Right cardiac atrium (tissue), 5 donors: ENCODE results near the gene PTPRN2. TPM values are rescaled to one million over a fixed set of nuclear protein-coding genes. Genes with fewer than 3 reads are reported as not detected.

Source experiments
- ATAC-seq, 2 donors: fragments of 200-7000 bp; cut with Tn5 transposase; one replicate each; pipeline versions ENCODE4 v1.8.0 to v1.9.1; 2020; ENCODE audit warnings: moderate library complexity in 2 of 2, mild to moderate bottlenecking in 1 of 2
- DNase-seq, 3 donors: peaks; one replicate each; pipeline ENCODE4 v3.0.0-alpha.2; 2020
- H3K27ac ChIP-seq: one replicate; pipeline ENCODE4 v1.5.1; 2013; ENCODE audit warnings: mild to moderate bottlenecking, low read length, control low read depth, moderate library complexity
- H3K27me3 ChIP-seq: one replicate; pipeline ENCODE4 v1.6.1; 2013; ENCODE audit not compliant: control insufficient read depth, insufficient read depth
- H3K4me1 ChIP-seq: one replicate; pipeline ENCODE4 v1.6.1; 2013; ENCODE audit warnings: low read length; ENCODE audit not compliant: control insufficient read depth, insufficient read depth
- H3K4me3 ChIP-seq: one replicate; pipeline ENCODE4 v1.5.1; 2013; ENCODE audit warnings: low read length, control low read depth
- H3K9me3 ChIP-seq: one replicate; pipeline ENCODE4 v1.6.1; 2013; ENCODE audit warnings: low read length; ENCODE audit not compliant: control insufficient read depth
- WGBS: extraction: QIAGEN DNeasy Blood & Tissue Kit; methylation state at CpG from one replicate; pipeline ENCODE4 v1.1.7; 2013; 5-methylcytosine and 5-hydroxymethylcytosine counted together
- intact Hi-C, 4 donors: fragments of 100-400 bp; cut with DNase I; formaldehyde crosslinking; loops; one replicate each; pipeline versions ENCODE4 v1.11.0 to v1.14.0; 2022 to 2023
- polyA plus RNA-seq: library from polyadenylated mRNA; stranded (reverse); fragments of 200-250 nt; gene quantifications from one replicate; pipeline ENCODE4 v1.2.3, GENCODE V29; 2013
- total RNA-seq, 4 donors: library from RNA; stranded (reverse); fragmentation: NEBNext Ultra II Directional; extraction: Animal tissue kit (Norgen Biotek cat#: 25700); gene quantifications; one replicate each; pipeline ENCODE4 v1.2.1, GENCODE V29; 2021
- donor health status: healthy with polysubstance abuse.
- donor health status: DM: no; HTN: yes; CAD: no.
- donor health status: DM: no; HTN: no; CAD: no.
- donor health status: DM: no; HTN: yes; CAD: no; lungs with severe emphysema.
- donor health status: DM: yes; HTN: yes; CAD: no.

The PTPRN2 gene
- total and polyA plus RNA-seq, 5 donors: 1.5 to 3.9 (median 1.9) TPM

GRCh38 chr7:157789942-157790341 lies 797.7 kb downstream of the PTPRN2 start:
- Histone ChIP-seq H3K4me3 (no peak overlapping the region), H3K9me3 (no peaks in the 10 kb centered on the region), H3K4me1 (no peaks in the 10 kb centered on the region), H3K27ac (no peak overlapping the region), H3K27me3 (no peaks in the 10 kb centered on the region)
- no peak for DNase-seq
- ATAC-seq: no peak
- 94% methylated on average over 4 of the region's 4 CpGs for WGBS
- intact Hi-C loops: no loop called here

DNA sequence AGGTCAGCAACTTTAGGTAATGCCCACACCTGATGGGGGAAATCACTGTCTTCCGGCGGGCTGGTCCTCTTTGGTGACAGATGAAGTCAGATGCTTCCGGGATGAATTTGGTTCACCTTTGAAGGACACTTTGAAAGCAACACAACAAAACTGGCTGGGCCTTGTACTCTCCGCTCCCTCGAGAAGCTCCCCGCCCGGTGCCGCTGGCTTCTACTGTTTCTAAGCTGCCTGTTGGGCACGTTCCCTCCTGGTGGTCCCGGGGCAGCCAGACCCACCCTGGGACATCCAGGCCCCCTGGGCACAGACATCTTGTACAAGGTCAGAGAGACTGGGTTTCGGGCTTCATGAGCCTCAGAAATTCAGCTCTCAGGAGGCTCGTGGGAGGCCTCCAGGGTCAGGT lies 798.5 kb downstream of the PTPRN2 start:
- no peak overlapping the region for H3K27ac ChIP-seq
- ATAC-seq (no peak), DNase-seq (peak in 1 of 3 donors; percentile 22)
- H3K4me1 ChIP-seq: no peaks in the 10 kb centered on the region
- no peak overlapping the region for H3K4me3 ChIP-seq
- H3K27me3 ChIP-seq: no peaks in the 10 kb centered on the region
- no peaks in the 10 kb centered on the region for H3K9me3 ChIP-seq
- intact Hi-C loops: no loop called here
- WGBS: 89% methylated on average over 12 of the region's 12 CpGs

- no peak overlapping the region for H3K27ac ChIP-seq
- WGBS: 87% methylated on average over 12 of the region's 12 CpGs
- no peaks in the 10 kb centered on the region for H3K4me1 ChIP-seq
- no peak overlapping the region for H3K4me3 ChIP-seq
- H3K27me3 ChIP-seq: no peaks in the 10 kb centered on the region
- intact Hi-C loops: no loop called here
- DNase-seq (peak in 1 of 3 donors; percentile 25), ATAC-seq (no peak)
- H3K9me3 ChIP-seq: no peaks in the 10 kb centered on the region
Measured at GRCh38 chr7:157788573-157788972, 799.0 kb downstream of the PTPRN2 start.

DNA sequence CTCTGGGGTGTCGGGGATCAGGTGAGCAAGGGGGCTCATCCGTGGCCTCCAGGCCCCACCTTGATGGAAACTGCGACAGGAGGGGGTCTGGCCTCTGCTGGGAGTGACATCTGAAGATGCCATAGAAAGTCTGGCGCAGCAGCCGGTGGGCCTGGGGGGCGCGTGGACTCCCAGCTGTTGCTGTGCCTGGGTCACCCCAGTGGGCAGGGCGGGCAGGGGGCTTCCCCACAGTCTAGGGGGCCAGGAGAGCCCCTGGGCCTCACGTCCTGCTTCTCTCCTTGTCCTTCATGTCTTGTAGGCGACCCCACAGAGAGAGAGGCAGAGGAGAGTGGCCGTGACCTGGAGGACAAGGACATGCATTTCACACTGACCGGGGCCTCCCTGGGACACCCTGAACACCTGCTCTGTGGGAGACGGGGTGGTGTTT lies 800.3 kb downstream of the PTPRN2 start:
- DNase-seq (peak in 1 of 3 donors; percentile 41), ATAC-seq (no peak)
- Histone ChIP-seq H3K27ac (no peak overlapping the region), H3K27me3 (no peaks in the 10 kb centered on the region), H3K4me1 (no peaks in the 10 kb centered on the region), H3K9me3 (no peaks in the 10 kb centered on the region), H3K4me3 (no peak overlapping the region)
- WGBS: 84% methylated on average over 13 of the region's 13 CpGs
- intact Hi-C loops: no loop called here

GRCh38 chr7:157786375-157787274 lies 801.0 kb downstream of the PTPRN2 start:
- WGBS: 92% methylated on average over 41 of the region's 47 CpGs
- no peak for ATAC-seq
- intact Hi-C loops: no loop called here
- Histone ChIP-seq H3K4me1 (no peaks in the 10 kb centered on the region), H3K27ac (no peak overlapping the region), H3K4me3 (no peak overlapping the region), H3K27me3 (no peaks in the 10 kb centered on the region), H3K9me3 (no peaks in the 10 kb centered on the region)
- DNase-seq: peak in 1 of 3 donors; percentile 21

GRCh38 chr7:157785486-157786186 lies 802.0 kb downstream of the PTPRN2 start:
- Histone ChIP-seq H3K4me3 (no peak overlapping the region), H3K27ac (no peak overlapping the region), H3K9me3 (no peaks in the 10 kb centered on the region), H3K4me1 (no peaks in the 10 kb centered on the region), H3K27me3 (no peaks in the 10 kb centered on the region)
- intact Hi-C loops: no loop called here
- DNase-seq (peak in 1 of 3 donors; percentile 41), ATAC-seq (no peak)
- WGBS: 87% methylated on average over 32 of the region's 32 CpGs

DNA sequence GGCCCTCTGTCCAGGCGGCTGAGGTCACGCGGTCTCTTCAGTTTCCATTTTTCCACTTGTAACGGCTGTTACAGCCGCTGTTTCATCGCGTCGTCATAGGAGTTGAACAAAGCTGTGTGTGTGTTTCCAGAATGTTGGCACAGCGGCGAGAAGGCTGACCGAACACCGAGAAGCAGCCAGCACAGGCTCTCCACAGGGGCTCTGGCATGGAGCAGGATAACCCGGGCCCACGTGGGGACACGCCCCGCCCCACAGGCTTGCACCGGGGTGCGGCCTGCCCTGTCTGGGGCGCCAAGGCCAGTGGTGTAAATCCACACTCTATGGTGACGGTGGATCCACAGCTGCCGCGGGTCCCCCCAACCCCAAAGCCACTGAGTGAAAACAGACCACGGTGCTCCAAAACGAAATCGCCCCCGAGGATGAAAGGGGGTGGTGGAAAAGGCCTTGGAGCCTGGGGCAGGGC lies 802.6 kb downstream of the PTPRN2 start:
- no peak overlapping the region for H3K27ac ChIP-seq
- DNase-seq (peak in 1 of 3 donors; percentile 41), ATAC-seq (no peak)
- no peaks in the 10 kb centered on the region for H3K9me3 ChIP-seq
- WGBS: 89% methylated on average over 26 of the region's 26 CpGs
- no peaks in the 10 kb centered on the region for H3K4me1 ChIP-seq
- H3K4me3 ChIP-seq: no peak overlapping the region
- H3K27me3 ChIP-seq: no peaks in the 10 kb centered on the region
- intact Hi-C loops: no loop called here

DNA sequence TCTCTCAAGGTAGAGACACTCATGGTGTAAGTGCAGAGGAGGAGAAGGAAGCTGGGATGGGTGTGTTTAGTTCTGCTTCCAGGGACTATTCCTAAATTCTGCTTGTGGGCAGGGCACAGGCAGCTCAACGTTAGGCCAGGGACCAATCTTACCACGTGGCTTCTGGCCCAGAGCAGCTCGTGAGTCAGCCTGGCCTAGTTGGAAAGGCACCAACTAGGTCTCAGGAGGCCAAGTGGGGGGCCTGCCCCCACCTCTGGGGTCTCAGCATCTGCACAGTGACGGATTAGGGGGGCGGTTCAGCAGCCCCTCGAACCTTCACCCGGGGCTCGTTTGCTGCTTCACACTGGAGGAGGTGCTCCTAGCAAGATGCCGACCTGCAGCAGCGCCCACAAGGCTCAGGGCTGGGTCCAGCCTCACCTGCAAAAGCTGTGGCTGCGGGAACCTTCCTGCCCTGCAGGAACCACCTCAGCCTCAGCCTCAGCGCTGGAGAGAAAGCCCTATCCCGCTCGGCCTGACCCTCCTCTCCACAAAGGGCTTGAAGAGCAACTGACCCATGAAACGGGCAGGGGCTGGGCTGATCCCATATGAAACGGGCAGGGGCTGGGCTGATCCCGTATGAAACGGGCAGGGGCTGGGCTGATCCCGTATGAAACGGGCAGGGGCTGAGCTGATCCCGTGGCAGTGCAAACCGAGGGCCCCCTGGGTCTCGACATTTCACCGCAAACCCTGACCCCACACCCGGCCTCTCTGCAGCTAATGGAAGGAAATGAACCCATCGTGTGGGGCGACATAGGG lies 803.4 kb downstream of the PTPRN2 start:
- DNase-seq (peak in 1 of 3 donors; percentile 48), ATAC-seq (no peak)
- no peak overlapping the region for H3K27ac ChIP-seq
- no peak overlapping the region for H3K4me3 ChIP-seq
- no peaks in the 10 kb centered on the region for H3K27me3 ChIP-seq
- intact Hi-C loops: no loop called here
- 70% methylated on average over 27 of the region's 27 CpGs for WGBS
- no peaks in the 10 kb centered on the region for H3K4me1 ChIP-seq
- H3K9me3 ChIP-seq: no peaks in the 10 kb centered on the region

GRCh38 chr7:157782041-157782440 lies 805.6 kb downstream of the PTPRN2 start:
- no peaks in the 10 kb centered on the region for H3K27me3 ChIP-seq
- DNase-seq: peak in 1 of 3 donors; percentile 31
- no peak overlapping the region for H3K27ac ChIP-seq
- 81% methylated on average over 12 of the region's 12 CpGs for WGBS
- no peak overlapping the region for H3K4me3 ChIP-seq
- no peaks in the 10 kb centered on the region for H3K9me3 ChIP-seq
- intact Hi-C loops: no loop called here
- ATAC-seq: no peak
- H3K4me1 ChIP-seq: no peaks in the 10 kb centered on the region

DNA sequence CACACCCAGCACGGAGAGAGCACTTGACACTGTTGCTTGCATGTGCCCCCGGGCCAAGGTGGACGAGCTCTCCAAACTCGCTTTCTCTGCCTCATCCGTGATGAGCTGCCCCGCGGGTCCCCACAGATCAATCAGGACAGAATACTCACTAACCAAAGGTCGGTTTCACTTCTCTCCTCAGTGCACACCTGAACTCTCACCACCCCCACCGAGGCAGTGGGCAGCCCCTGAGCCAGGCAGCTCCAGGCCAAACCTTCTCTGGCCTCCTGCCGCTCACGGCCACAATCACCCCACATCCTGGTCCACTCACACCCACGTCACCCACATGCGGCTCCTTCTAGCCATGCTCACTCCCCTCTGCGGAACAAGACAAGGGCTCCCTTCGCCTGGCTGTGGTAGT lies 806.9 kb downstream of the PTPRN2 start:
- intact Hi-C loops: no loop called here
- H3K4me3 ChIP-seq: no peak overlapping the region
- DNase-seq (peak in 1 of 3 donors; percentile 28), ATAC-seq (no peak)
- H3K9me3 ChIP-seq: no peaks in the 10 kb centered on the region
- H3K27me3 ChIP-seq: no peaks in the 10 kb centered on the region
- no peak overlapping the region for H3K27ac ChIP-seq
- no peaks in the 10 kb centered on the region for H3K4me1 ChIP-seq
- 90% methylated on average over 15 of the region's 15 CpGs for WGBS
